ENCODE results near the gene XPO6. TPM values are rescaled to one million over a fixed set of nuclear protein-coding genes. Genes with fewer than 3 reads are reported as not detected.

The XPO6 gene
- total RNA-seq, 1 donor from 2014 or later, result 59.1 TPM

DNA sequence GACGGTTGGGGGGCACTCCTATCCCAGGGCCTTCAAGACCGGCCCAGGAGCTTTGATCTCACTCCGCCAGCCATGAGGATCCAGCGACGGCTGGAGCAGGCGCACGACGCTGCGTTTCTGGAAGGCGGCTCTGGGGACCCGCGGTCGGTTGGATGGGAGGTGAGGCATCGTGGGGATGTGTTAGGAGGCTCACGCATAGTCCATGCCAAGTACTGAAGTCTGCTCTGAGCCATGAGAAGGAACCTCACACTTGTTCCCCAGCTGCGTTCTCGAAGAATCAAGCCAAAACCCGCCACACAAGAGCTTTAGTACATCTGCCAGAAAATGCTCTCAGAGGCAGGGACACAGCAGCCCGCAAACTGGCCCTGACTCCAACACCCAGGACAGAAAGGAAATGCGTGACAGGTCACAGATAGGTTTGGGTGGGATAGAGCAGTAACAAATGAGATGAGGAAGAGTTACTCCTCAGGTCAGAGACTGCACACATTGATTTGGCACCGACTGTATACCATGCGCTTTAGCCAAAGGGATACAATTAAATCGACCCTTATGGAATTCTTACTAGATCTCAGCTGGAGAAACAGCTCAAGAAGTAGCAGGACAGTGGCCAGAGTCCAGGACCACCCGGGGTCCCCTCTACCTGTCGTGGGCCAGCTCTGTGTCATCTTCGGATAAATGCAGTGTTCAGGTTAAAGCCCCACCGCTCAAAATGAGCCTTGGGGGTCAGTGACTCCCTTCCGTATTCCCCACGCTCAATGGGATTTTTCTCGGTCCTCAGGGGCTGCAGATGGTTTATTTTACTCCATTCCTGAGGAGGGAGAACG, 141.6 kb downstream of the XPO6 start:
- no peak for DNase-seq (ENCODE audit: low spot score in 2 of 2)
- no peak for FAIRE-seq

GRCh38 chr16:28068976-28069375, 142.8 kb downstream of the XPO6 start:
- FAIRE-seq, result no peak
- no peak for DNase-seq (ENCODE audit: low spot score in 2 of 2)

DNA sequence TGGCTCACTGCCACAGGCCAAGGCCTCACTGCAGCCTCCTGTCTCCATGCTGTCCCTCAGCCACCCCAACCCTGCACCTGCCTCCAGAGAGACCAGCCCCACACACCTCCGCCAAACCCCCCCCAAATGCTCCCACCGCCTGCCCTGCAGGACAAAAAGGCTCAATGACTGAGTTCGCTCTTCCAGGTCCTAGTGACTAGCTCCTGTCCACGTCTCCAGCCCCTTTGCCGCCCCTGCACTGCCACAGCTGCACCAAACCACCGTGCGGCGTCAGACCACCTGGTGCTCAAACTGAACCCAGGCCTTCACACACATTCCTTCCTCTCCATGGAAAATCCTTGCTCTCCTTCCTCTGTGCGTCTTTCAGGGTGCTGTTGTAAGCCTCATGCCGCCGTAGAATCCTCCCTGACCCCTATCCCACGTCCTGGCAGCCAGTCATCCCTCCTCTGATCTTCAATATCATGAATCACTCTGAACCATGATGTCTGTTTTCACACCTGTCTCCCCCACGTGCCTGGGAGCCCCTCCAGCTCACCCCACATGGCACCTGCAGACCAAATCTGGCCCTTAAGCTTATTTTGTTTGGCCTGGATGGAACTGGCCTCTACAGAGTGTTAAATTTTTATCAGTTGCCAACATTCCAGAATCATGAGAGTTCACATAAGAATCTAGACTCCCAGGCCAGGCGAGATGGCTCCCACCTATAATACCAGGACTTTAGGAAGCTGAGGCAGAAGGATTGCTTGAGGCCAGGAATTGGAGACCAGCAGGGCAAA, 144.0 kb downstream of the XPO6 start:
- DNase-seq (ENCODE audit: low spot score in 2 of 2), result no peak
- no peak for FAIRE-seq

DNA sequence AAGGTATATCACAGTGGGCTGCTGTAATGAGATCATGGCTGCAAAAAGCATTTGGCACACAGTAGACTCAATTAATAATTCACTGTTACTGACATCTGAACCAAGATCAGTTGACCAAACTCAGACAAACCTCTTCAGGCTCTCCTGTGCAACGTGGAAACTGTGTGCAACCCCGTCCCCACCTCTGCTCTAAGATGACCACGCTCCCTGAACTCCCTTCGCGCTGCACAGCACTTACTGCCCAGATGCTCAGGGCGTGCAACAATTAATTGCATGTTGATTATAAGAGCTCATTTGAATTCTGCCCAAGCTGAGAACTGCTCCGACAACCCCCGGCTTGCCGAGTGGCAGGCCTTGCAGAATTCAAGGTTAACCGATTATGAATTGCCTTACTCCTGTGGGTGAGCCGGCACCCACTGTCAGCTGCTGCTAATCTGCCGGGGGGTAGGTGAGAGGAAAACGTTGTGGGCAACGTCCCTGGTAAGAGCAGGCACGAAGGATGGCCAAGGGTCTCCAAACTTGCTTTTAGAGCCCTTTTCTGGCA, 147.0 kb downstream of the XPO6 start:
- FAIRE-seq (no peak), DNase-seq (ENCODE audit: low spot score in 2 of 2) (no peak)

GRCh38 chr16:28064150-28064549, 147.6 kb downstream of the XPO6 start:
- FAIRE-seq (no peak), DNase-seq (ENCODE audit: low spot score in 2 of 2) (no peak)

DNA sequence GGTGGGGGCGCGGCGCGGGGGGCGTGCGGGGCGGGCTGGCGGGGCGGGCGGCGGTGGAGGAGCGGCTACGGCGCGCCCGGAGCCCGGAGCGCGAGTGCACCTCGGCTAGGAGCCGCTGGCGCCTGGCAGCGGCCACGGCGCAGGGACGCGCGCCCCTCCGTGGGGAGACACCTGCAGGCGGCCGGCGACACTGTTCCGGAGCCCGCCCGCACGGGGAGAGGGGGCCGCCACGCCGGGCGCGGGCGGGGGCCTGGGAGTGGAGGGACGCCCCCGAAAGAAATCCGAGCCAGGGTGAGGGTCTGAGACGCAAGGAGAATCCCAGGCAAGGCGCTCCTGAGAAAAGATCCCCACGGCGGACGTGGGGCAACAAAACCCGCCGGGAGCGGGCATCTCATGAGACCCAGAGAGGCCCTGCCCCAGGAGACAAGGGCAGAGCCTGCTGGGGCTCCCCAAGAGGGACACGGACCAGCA, 148.1 kb downstream of the XPO6 start, which contains the start of gene GSG1L:
GSG1L (minus strand) TSS at position 124 of the 471 bp plus-strand sequence. CDS start 290 bp downstream, outside the sequence.
- FAIRE-seq (no peak), DNase-seq (ENCODE audit: low spot score in 2 of 2) (peak in 1 of 2 donors; percentile 63)

DNA sequence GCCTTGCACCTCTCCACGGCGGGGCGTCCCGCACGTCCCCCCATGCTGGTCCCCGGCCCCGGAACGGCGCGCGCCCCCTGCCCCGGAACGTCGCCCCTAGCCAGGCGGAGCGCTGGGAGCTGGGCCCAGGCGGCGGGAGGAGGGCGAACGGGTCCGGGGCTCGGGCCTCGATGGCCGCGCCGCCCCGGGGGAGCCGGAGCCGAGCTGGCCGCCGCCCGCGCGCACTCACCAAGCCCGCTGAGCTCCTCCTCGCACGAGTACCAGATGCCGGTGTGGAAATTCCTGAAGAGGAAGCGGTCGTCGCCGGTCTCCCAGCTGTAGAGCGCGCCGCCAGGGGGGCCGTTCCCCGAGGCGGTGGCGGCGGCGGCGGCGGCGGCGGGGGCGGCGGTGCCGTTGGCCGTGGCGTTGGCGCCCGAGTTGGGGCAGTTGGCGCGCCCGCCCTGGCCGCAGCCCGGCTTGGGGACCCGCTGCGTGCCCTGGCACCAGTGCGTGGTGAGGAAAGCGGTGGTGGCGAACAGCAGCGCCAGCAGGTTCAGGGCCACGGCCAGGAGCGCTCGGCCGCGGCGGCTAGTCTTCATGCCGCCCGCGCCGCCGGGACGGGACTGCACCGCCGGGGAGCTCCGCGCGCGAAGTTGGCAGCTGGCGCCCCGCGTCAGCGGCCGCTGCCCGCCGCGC, 148.8 kb downstream of the XPO6 start:
- DNase-seq (ENCODE audit: low spot score in 2 of 2), result no peak
- no peak for FAIRE-seq

GRCh38 chr16:28062261-28062846, 149.4 kb downstream of the XPO6 start:
- FAIRE-seq, result no peak
- no peak for DNase-seq (ENCODE audit: low spot score in 2 of 2)

- DNase-seq (ENCODE audit: low spot score in 2 of 2) (no peak), FAIRE-seq (no peak)
Observed at GRCh38 chr16:28061352-28062101, 150.2 kb downstream of the XPO6 start.

GRCh38 chr16:28059841-28060575, 151.8 kb downstream of the XPO6 start:
- DNase-seq (ENCODE audit: low spot score in 2 of 2), result no peak
- no peak for FAIRE-seq

- no peak for FAIRE-seq
- DNase-seq (ENCODE audit: low spot score in 2 of 2), result no peak
Observed at GRCh38 chr16:28058839-28059589, 152.8 kb downstream of the XPO6 start.

DNA sequence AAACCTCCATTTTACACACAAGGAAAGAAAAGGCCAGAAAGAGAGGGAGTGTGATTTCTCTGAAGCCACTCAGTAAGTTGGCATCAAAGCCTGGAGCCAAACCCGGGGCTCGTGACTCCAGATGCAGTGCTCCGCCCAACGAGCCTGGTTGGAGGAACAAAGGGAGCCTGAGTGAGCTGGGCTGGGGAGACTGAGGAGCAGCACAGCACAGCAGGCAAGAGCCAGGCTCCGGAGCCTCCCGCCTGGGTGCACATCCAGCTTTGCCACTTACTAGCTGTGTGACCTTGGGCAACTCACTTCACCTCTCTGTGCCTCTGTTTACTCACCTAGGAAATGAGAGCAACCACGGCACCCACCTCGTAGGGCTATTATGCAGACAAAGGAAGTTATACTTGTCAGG, 153.8 kb downstream of the XPO6 start:
- FAIRE-seq (no peak), DNase-seq (ENCODE audit: low spot score in 2 of 2) (no peak)

DNA sequence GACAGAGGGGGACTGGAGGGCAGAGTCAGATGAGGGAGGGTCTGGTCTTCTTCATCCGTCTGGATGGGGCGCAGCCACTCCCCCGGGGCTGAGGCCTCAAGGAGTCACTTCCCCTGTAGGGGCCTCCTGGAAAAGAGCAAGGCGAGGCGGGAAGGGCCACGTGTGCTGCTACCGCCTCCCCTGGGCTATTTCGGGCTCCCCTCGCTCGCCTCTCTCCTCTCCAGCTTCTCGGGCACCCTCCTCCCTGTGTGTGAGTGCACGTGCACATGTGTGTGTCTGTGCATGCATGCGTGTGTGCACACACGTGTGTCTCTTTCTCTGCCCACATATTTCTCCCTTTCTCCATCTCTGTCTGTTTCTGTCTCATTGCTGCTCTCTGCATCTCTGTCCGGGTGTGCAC, 158.3 kb downstream of the XPO6 start:
- DNase-seq (ENCODE audit: low spot score in 2 of 2), result no peak
- no peak for FAIRE-seq

DNA sequence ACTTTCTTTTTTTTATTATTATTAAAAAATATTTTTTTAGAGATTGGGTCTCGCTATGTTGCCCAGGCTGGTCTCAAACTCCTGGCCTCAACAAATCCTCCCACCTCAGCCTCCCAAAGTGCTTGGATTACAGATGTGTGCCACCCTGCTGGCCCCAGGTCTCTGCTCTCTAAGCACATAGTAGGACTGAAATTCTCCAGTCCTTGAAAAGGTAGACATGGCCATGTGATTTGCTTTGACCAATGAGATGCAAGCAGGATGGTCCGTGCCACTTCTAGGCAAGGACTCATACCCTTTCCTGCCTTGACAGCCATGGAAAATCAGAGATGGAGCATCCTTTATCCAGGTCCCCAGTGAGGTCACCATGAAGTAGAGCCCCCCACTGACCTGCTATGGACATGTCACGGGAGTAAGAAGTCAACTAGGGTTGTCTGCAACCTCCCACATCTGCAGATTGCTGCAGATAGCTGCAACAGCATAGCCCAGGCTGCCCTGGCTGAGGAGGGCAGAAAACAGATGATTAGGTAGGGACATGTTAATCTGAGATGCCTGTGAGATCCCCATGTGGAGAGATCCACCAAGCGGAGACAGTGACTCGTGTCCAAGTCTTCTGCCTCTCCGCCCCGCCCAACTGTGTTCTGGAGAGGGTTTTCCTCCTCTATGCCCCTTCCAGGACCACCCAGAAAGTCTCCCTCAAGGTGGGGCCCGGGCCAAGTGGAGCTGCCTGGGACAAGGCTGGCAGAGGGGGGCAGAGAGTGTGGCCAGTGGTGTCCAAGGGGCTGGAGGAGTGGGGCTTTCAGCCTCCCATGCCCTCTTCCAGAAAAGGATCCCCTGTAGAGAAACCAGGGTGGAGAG, 159.3 kb downstream of the XPO6 start:
- FAIRE-seq (no peak), DNase-seq (ENCODE audit: low spot score in 2 of 2) (no peak)

GRCh38 chr16:28051486-28051885, 160.3 kb downstream of the XPO6 start:
- no peak for FAIRE-seq

More at GRCh38 chr16:28051486-28051885, 160.3 kb downstream of the XPO6 start:
- no peak for DNase-seq (ENCODE audit: low spot score in 2 of 2)

All from frontal cortex (tissue), 4 donors.